Adipocyte (in vitro differentiated cells): ENCODE data around the gene LRTM2.
"Not testable (repeated sequence)": the region's sequence is repeated elsewhere in the genome, so short reads cannot be mapped to it uniquely, and the experiment has no call there.

Experiments used
- DNase-seq: peaks from one replicate; pipeline ENCODE4 v3.0.0-alpha.2; 2015; ENCODE audit warnings: low read depth
- H3K27me3 ChIP-seq: replicated peaks from 2 replicates; pipeline ENCODE4 v1.7.0; 2013; ENCODE audit warnings: mild to moderate bottlenecking, low read length, moderate library complexity; ENCODE audit not compliant: control insufficient read depth, insufficient read depth
- H3K36me3 ChIP-seq: 2 replicates; pipeline ENCODE4 v1.7.0; 2013; ENCODE audit warnings: low read length, mild to moderate bottlenecking, moderate library complexity; ENCODE audit not compliant: control insufficient read depth, insufficient read depth, severe bottlenecking
- H3K4me1 ChIP-seq: 2 replicates; pipeline ENCODE4 v1.7.0; 2013; ENCODE audit warnings: mild to moderate bottlenecking, low read length, moderate library complexity; ENCODE audit not compliant: control insufficient read depth, insufficient read depth
- H3K4me3 ChIP-seq: 2 replicates; pipeline ENCODE4 v1.7.0; 2013; ENCODE audit warnings: mild to moderate bottlenecking, low read length, moderate library complexity
- H3K9ac ChIP-seq: 2 replicates; pipeline ENCODE4 v1.7.0; 2013; ENCODE audit warnings: mild to moderate bottlenecking, low read length, moderate library complexity
- H3K9me3 ChIP-seq: 2 replicates; pipeline ENCODE4 v1.7.0; 2013; ENCODE audit warnings: mild to moderate bottlenecking, low read length, moderate library complexity; ENCODE audit not compliant: control insufficient read depth

Gene LRTM2

GRCh38 chr12:1815814-1816729 is 4.3 kb upstream of the LRTM2 start:
- Histone ChIP-seq H3K9me3 (no peaks in the 10 kb centered on the region), H3K4me3 (no peak overlapping the region), H3K27me3 (peaks cover 42% of the 10 kb centered on the region), H3K9ac (no peak overlapping the region), H3K36me3 (no peaks in the 10 kb centered on the region), H3K4me1 (peaks cover 16% of the 10 kb centered on the region)
- no peak for DNase-seq

GRCh38 chr12:1816730-1817348 is 3.5 kb upstream of the LRTM2 start:
- no peak overlapping the region for H3K4me3 ChIP-seq

GRCh38 chr12:1817928-1818327 is 2.4 kb upstream of the LRTM2 start:
- not testable (repeated sequence) for H3K36me3 ChIP-seq, H3K9me3 ChIP-seq, H3K4me3 ChIP-seq, DNase-seq, H3K9ac ChIP-seq
- H3K4me1 ChIP-seq, result peaks cover 12% of the 10 kb centered on the region
- peaks cover 49% of the 10 kb centered on the region for H3K27me3 ChIP-seq

More at GRCh38 chr12:1816730-1817348, 3.5 kb upstream of the LRTM2 start:
- Histone ChIP-seq H3K9ac (no peak overlapping the region), H3K27me3 (peaks cover 48% of the 10 kb centered on the region), H3K4me1 (peaks cover 16% of the 10 kb centered on the region), H3K9me3 (no peaks in the 10 kb centered on the region), H3K36me3 (no peaks in the 10 kb centered on the region)
- no peak for DNase-seq

GRCh38 chr12:1819050-1819449 is 1.3 kb upstream of the LRTM2 start:
- no peaks in the 10 kb centered on the region for H3K36me3 ChIP-seq
- peaks cover 60% of the 10 kb centered on the region for H3K27me3 ChIP-seq
- H3K4me3 ChIP-seq, result no peak overlapping the region
- peaks cover 1% of the 10 kb centered on the region for H3K4me1 ChIP-seq
- H3K9me3 ChIP-seq, result no peaks in the 10 kb centered on the region
- no peak for DNase-seq
- no peak overlapping the region for H3K9ac ChIP-seq

GRCh38 chr12:1819571-1819970 is 794 bp upstream of the LRTM2 start:
- peaks cover 65% of the 10 kb centered on the region for H3K27me3 ChIP-seq
- DNase-seq, result no peak
- H3K4me1 ChIP-seq, result no peaks in the 10 kb centered on the region
- no peaks in the 10 kb centered on the region for H3K36me3 ChIP-seq
- no peak overlapping the region for H3K9ac ChIP-seq
- H3K9me3 ChIP-seq, result no peaks in the 10 kb centered on the region
- H3K4me3 ChIP-seq, result no peak overlapping the region

GRCh38 chr12:1820896-1821291 is 529 bp downstream of the LRTM2 start:
- no peak for DNase-seq
- Histone ChIP-seq H3K4me1 (no peaks in the 10 kb centered on the region), H3K27me3 (peaks cover 68% of the 10 kb centered on the region), H3K4me3 (no peak overlapping the region), H3K9me3 (no peaks in the 10 kb centered on the region), H3K36me3 (no peaks in the 10 kb centered on the region), H3K9ac (no peak overlapping the region)

GRCh38 chr12:1821805-1822204 is 1.4 kb downstream of the LRTM2 start:
- Histone ChIP-seq H3K27me3 (peaks cover 61% of the 10 kb centered on the region), H3K9me3 (no peaks in the 10 kb centered on the region), H3K4me3 (no peak overlapping the region), H3K4me1 (no peaks in the 10 kb centered on the region), H3K36me3 (no peaks in the 10 kb centered on the region), H3K9ac (no peak overlapping the region)
- no peak for DNase-seq

GRCh38 chr12:1822699-1823098 is 2.3 kb downstream of the LRTM2 start:
- DNase-seq, result no peak
- Histone ChIP-seq H3K4me1 (no peaks in the 10 kb centered on the region), H3K27me3 (peaks cover 64% of the 10 kb centered on the region), H3K4me3 (no peak overlapping the region), H3K9ac (no peak overlapping the region), H3K9me3 (no peaks in the 10 kb centered on the region), H3K36me3 (no peaks in the 10 kb centered on the region)

GRCh38 chr12:1823237-1823636 is 2.9 kb downstream of the LRTM2 start:
- no peaks in the 10 kb centered on the region for H3K9me3 ChIP-seq
- no peak overlapping the region for H3K4me3 ChIP-seq
- no peaks in the 10 kb centered on the region for H3K36me3 ChIP-seq
- DNase-seq, result no peak
- no peak overlapping the region for H3K9ac ChIP-seq
- H3K27me3 ChIP-seq, result peaks cover 64% of the 10 kb centered on the region
- no peaks in the 10 kb centered on the region for H3K4me1 ChIP-seq

GRCh38 chr12:1825382-1826102 is 5.2 kb downstream of the LRTM2 start:
- Histone ChIP-seq H3K4me1 (no peaks in the 10 kb centered on the region), H3K9ac (no peak overlapping the region), H3K9me3 (no peaks in the 10 kb centered on the region), H3K27me3 (peaks cover 68% of the 10 kb centered on the region), H3K36me3 (no peaks in the 10 kb centered on the region), H3K4me3 (no peak overlapping the region)
- DNase-seq, result no peak

- no peaks in the 10 kb centered on the region for H3K9me3 ChIP-seq
- H3K4me3 ChIP-seq, result no peak overlapping the region
- no peak for DNase-seq
- no peaks in the 10 kb centered on the region for H3K4me1 ChIP-seq
- no peaks in the 10 kb centered on the region for H3K36me3 ChIP-seq
- H3K9ac ChIP-seq, result no peak overlapping the region
- H3K27me3 ChIP-seq, result peaks cover 68% of the 10 kb centered on the region
Observed at GRCh38 chr12:1826401-1826800, 6.0 kb downstream of the LRTM2 start.
